KMS-11 (cell line): Measurements from ENCODE around the gene TEAD1.

Experiments used
- H2AFZ ChIP-seq: fragments of 200-600 bp; sonication (generic); 2 replicates; pipeline ENCODE4 v1.6.1; 2016; ENCODE audit warnings: antibody characterized with exemption, mixed run types, low read depth
- H3K27ac ChIP-seq: fragments of 200-600 bp; sonication (generic); 2 replicates; pipeline ENCODE4 v1.6.1; 2016; ENCODE audit warnings: mild to moderate bottlenecking, mixed run types
- H3K27me3 ChIP-seq: fragments of 200-600 bp; sonication (generic); 2 replicates; pipeline ENCODE4 v1.6.1; 2017; ENCODE audit warnings: mild to moderate bottlenecking, low read depth, mixed run types, moderate library complexity; ENCODE audit not compliant: insufficient read depth
- H3K36me3 ChIP-seq: fragments of 200-600 bp; sonication (generic); 2 replicates; pipeline ENCODE4 v1.6.1; 2017; ENCODE audit warnings: mild to moderate bottlenecking, mixed run types; ENCODE audit not compliant: insufficient read depth
- H3K4me1 ChIP-seq: fragments of 200-600 bp; sonication (generic); 2 replicates; pipeline ENCODE4 v1.6.1; 2016; ENCODE audit warnings: mild to moderate bottlenecking, low read depth, mixed run types; ENCODE audit not compliant: poor library complexity, severe bottlenecking
- H3K4me2 ChIP-seq: fragments of 200-600 bp; sonication (generic); 2 replicates; pipeline ENCODE4 v1.7.0; 2016; ENCODE audit warnings: mild to moderate bottlenecking, mixed run types
- H3K4me3 ChIP-seq: fragments of 200-600 bp; sonication (generic); IDR thresholded peaks from 2 replicates; pipeline ENCODE4 v1.6.1; 2017; ENCODE audit warnings: low read depth, low read length, mixed read lengths; ENCODE audit not compliant: insufficient read depth
- H3K79me2 ChIP-seq: fragments of 200-600 bp; sonication (generic); 2 replicates; pipeline ENCODE4 v1.6.1; 2016; ENCODE audit warnings: low read depth, mixed run types; ENCODE audit not compliant: insufficient read depth
- H3K9ac ChIP-seq: fragments of 200-600 bp; sonication (generic); 2 replicates; pipeline ENCODE4 v1.6.1; 2016; ENCODE audit warnings: mild to moderate bottlenecking, mixed run types
- H4K20me1 ChIP-seq: fragments of 200-600 bp; sonication (generic); 2 replicates; pipeline ENCODE4 v1.6.1; 2016; ENCODE audit warnings: mild to moderate bottlenecking, mixed run types; ENCODE audit not compliant: insufficient read depth
- CTCF ChIP-seq: fragments of 200-600 bp; sonication (generic); conservative IDR thresholded peaks from 2 replicates; pipeline ENCODE4 v1.6.1; 2017; ENCODE audit warnings: low read depth, mild to moderate bottlenecking, antibody characterized with exemption, low read length, moderate library complexity, mixed read lengths

The TEAD1 gene

GRCh38 chr11:12961615-12962014, 287.4 kb downstream of the TEAD1 start:
- Histone ChIP-seq H3K27me3 (no peaks in the 10 kb centered on the region), H3K79me2 (no peaks in the 10 kb centered on the region), H4K20me1 (no peaks in the 10 kb centered on the region), H2AFZ (no peak overlapping the region), H3K4me2 (no peak overlapping the region), H3K4me1 (peaks cover 3% of the 10 kb centered on the region), H3K36me3 (no peaks in the 10 kb centered on the region), H3K4me3 (no peak overlapping the region), H3K27ac (no peak overlapping the region), H3K9ac (no peak overlapping the region)
- TF ChIP-seq CTCF: no peak

GRCh38 chr11:12962306-12962705, 288.1 kb downstream of the TEAD1 start:
- no peak for TF ChIP-seq CTCF
- Histone ChIP-seq H3K27me3 (no peaks in the 10 kb centered on the region), H3K27ac (no peak overlapping the region), H3K4me1 (peaks cover 3% of the 10 kb centered on the region), H3K36me3 (no peaks in the 10 kb centered on the region), H2AFZ (no peak overlapping the region), H3K4me3 (no peak overlapping the region), H4K20me1 (no peaks in the 10 kb centered on the region), H3K9ac (no peak overlapping the region), H3K79me2 (no peaks in the 10 kb centered on the region), H3K4me2 (no peak overlapping the region)

GRCh38 chr11:12963051-12963450, 288.8 kb downstream of the TEAD1 start:
- no peak overlapping the region for H3K9ac ChIP-seq
- no peak overlapping the region for H2AFZ ChIP-seq
- no peak overlapping the region for H3K4me2 ChIP-seq
- no peak overlapping the region for H3K27ac ChIP-seq
- H3K36me3 ChIP-seq: no peaks in the 10 kb centered on the region
- H4K20me1 ChIP-seq: no peaks in the 10 kb centered on the region
- TF ChIP-seq CTCF: no peak
- H3K4me1 ChIP-seq: peaks cover 3% of the 10 kb centered on the region
- no peak overlapping the region for H3K4me3 ChIP-seq
- H3K79me2 ChIP-seq: no peaks in the 10 kb centered on the region
- H3K27me3 ChIP-seq: no peaks in the 10 kb centered on the region

- Histone ChIP-seq H3K4me1 (peaks cover 3% of the 10 kb centered on the region), H3K4me2 (no peak overlapping the region), H3K79me2 (no peaks in the 10 kb centered on the region), H3K27ac (no peak overlapping the region), H3K9ac (no peak overlapping the region), H3K36me3 (no peaks in the 10 kb centered on the region), H4K20me1 (no peaks in the 10 kb centered on the region), H3K27me3 (no peaks in the 10 kb centered on the region), H3K4me3 (no peak overlapping the region), H2AFZ (peak overlapping the region; percentile 25; the same call in 1 of the 2 replicates)
- peak; percentile 88 for TF ChIP-seq CTCF
Measured at GRCh38 chr11:12963792-12964536, 289.7 kb downstream of the TEAD1 start.
